Trophoblast cell (in vitro differentiated cells and primary cell): ENCODE results near the gene MT1G.

Experiments used
- DNase-seq, 2 donors: peaks; one replicate each; pipeline ENCODE4 v3.0.0-alpha.2; 2016
- H2AFZ ChIP-seq: 2 replicates; pipeline ENCODE4 v1.6.1; 2013; ENCODE audit warnings: low read length, moderate library complexity, mild to moderate bottlenecking; ENCODE audit not compliant: insufficient read depth, poor library complexity
- H2AK5ac ChIP-seq: 2 replicates; pipeline ENCODE4 v1.6.1; 2013; ENCODE audit warnings: mild to moderate bottlenecking, low read length
- H2BK120ac ChIP-seq: 2 replicates; pipeline ENCODE4 v1.6.1; 2013; ENCODE audit warnings: low read length, mild to moderate bottlenecking, moderate library complexity; ENCODE audit not compliant: insufficient read depth, poor library complexity
- H2BK12ac ChIP-seq: 2 replicates; pipeline ENCODE4 v1.6.1; 2013; ENCODE audit warnings: mild to moderate bottlenecking, low read length, moderate library complexity
- H2BK5ac ChIP-seq: 2 replicates; pipeline ENCODE4 v1.6.1; 2013; ENCODE audit warnings: low read length, low read depth, moderate library complexity, mild to moderate bottlenecking; ENCODE audit not compliant: poor library complexity
- H3K14ac ChIP-seq: 2 replicates; pipeline ENCODE4 v1.6.1; 2013; ENCODE audit warnings: mild to moderate bottlenecking, low read length
- H3K18ac ChIP-seq: 2 replicates; pipeline ENCODE4 v1.6.1; 2013; ENCODE audit warnings: mild to moderate bottlenecking, low read length
- H3K23ac ChIP-seq: 2 replicates; pipeline ENCODE4 v1.6.1; 2013; ENCODE audit warnings: low read length
- H3K27ac ChIP-seq: 2 replicates; pipeline ENCODE4 v1.5.1; 2013; ENCODE audit warnings: low read depth, mild to moderate bottlenecking, inconsistent platforms, low read length, moderate library complexity
- H3K27me3 ChIP-seq: 2 replicates; pipeline ENCODE4 v1.6.1; 2013; ENCODE audit warnings: inconsistent platforms, mild to moderate bottlenecking, low read length, moderate library complexity; ENCODE audit not compliant: insufficient read depth
- H3K36me3 ChIP-seq, 2 experiments: 1 replicate in 1 of 2; 2 replicates in 1 of 2; pipeline ENCODE4 v1.6.1; 2013; ENCODE audit warnings: low read length in 2 of 2, mild to moderate bottlenecking in 2 of 2, moderate library complexity in 1 of 2; ENCODE audit not compliant: insufficient read depth in 2 of 2, control insufficient read depth in 1 of 2
- H3K4ac ChIP-seq: 2 replicates; pipeline ENCODE4 v1.6.1; 2013; ENCODE audit warnings: low read depth, mild to moderate bottlenecking, low read length, moderate library complexity
- H3K4me1 ChIP-seq, 2 experiments: 1 replicate in 1 of 2; 2 replicates in 1 of 2; pipeline ENCODE4 v1.6.1; 2013; ENCODE audit warnings: low read length in 2 of 2, mild to moderate bottlenecking in 2 of 2, moderate library complexity in 1 of 2; ENCODE audit not compliant: insufficient read depth in 2 of 2, control insufficient read depth in 1 of 2
- H3K4me2 ChIP-seq: 2 replicates; pipeline ENCODE4 v1.6.1; 2013; ENCODE audit warnings: inconsistent platforms, mild to moderate bottlenecking, low read length, moderate library complexity
- H3K4me3 ChIP-seq: 2 replicates; pipeline ENCODE4 v1.5.1; 2013; ENCODE audit warnings: mild to moderate bottlenecking, low read depth, low read length, inconsistent platforms
- H3K79me1 ChIP-seq: one replicate; pipeline ENCODE4 v1.6.1; 2013; ENCODE audit warnings: low read length
- H3K79me2 ChIP-seq: 2 replicates; pipeline ENCODE4 v1.6.1; 2013; ENCODE audit warnings: low read length, mild to moderate bottlenecking; ENCODE audit not compliant: control insufficient read depth, insufficient read depth, poor library complexity
- H3K9ac ChIP-seq: 2 replicates; pipeline ENCODE4 v1.6.1; 2013; ENCODE audit warnings: mild to moderate bottlenecking, low read length
- H3K9me3 ChIP-seq: 2 replicates; pipeline ENCODE4 v1.6.1; 2013; ENCODE audit warnings: low read depth, mild to moderate bottlenecking, control low read depth, inconsistent platforms, low read length; ENCODE audit not compliant: insufficient read depth
- H4K12ac ChIP-seq: 2 replicates; pipeline ENCODE4 v1.6.1; 2013; ENCODE audit warnings: low read depth, mild to moderate bottlenecking, low read length, moderate library complexity
- H4K8ac ChIP-seq: 2 replicates; pipeline ENCODE4 v1.6.1; 2013; ENCODE audit warnings: low read depth, mild to moderate bottlenecking, low read length, moderate library complexity
- H4K91ac ChIP-seq: one replicate; pipeline ENCODE4 v1.6.1; 2013; ENCODE audit warnings: low read depth, mild to moderate bottlenecking, low read length, moderate library complexity
- WGBS: extraction: QIAGEN DNeasy Blood & Tissue Kit; methylation state at CpG from one replicate; pipeline ENCODE4 v1.1.7; 2013; ENCODE audit warnings: missing lambda C conversion rate; ENCODE audit not compliant: insufficient read length, insufficient coverage; ENCODE audit errors: extremely low coverage; 5-methylcytosine and 5-hydroxymethylcytosine counted together

MT1G gene

DNA sequence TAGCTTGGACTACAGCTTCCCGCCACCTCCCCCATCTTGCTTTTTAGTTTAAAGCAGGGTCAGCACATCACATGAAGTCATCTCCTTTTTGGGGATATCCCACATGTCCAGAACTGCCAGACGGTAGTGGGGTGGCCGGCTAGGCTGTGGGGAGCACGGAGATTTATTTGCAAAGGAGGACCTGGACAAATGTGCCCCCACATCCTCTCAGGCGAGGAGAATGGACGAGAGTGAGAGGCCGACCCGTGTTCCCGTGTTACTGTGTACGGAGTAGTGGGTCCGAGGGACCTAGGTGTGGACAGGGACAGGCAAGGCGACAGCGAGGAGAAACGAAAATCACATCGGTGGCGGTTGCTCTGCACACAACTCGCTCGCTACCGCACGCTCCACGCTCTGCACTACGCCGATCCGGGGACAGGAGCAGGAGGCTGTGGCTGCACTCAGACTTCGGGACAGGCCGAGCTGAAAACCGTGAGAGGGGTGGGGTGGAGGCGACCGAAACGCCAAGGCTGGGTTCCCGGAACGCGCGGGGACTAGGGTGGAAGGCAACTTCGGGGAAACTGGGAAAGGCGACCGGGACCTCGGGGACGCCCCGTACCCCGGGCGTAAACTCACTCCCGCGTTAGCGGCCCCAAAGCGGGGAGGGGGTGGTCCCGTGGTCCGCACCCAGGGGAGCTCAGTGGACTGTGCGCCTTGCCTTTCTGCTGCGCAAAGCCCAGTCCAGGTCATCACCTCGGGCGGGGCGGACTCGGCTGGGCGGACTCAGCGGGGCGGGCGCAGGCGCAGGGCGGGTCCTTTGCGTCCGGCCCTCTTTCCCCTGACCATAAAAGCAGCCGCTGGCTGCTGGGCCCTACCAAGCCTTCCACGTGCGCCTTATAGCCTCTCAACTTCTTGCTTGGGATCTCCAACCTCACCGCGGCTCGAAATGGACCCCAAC, 29.8 kb downstream of the MT1G start, which contains the start of gene MT1A:
TSS of gene MT1A (plus strand) at position 853 of the 937 bp plus-strand sequence. CDS start at position 926, 73 bp downstream.
- Histone ChIP-seq H2BK120ac (no peak within 1 kb of the TSS), H3K36me3 (no peaks in the 10 kb centered on the region), H3K23ac (no peak within 1 kb of the TSS), H4K12ac (no peak within 1 kb of the TSS), H3K79me1 (no peaks in the 10 kb centered on the region), H4K91ac (no peak within 1 kb of the TSS), H3K4ac (no peak within 1 kb of the TSS), H2BK5ac (no peak within 1 kb of the TSS), H3K4me3 (peak within 1 kb of the TSS; percentile 14), H3K4me1 (peaks cover 0 to 5% of the 10 kb centered on the region in 2 experiments), H3K14ac (no peak within 1 kb of the TSS), H3K9me3 (peaks cover 11% of the 10 kb centered on the region), H3K79me2 (no peaks in the 10 kb centered on the region), H4K8ac (no peak within 1 kb of the TSS), H3K9ac (no peak within 1 kb of the TSS), H2BK12ac (no peak within 1 kb of the TSS), H3K18ac (no peak within 1 kb of the TSS), H2AK5ac (no peak within 1 kb of the TSS), H3K4me2 (peak within 1 kb of the TSS; percentile 32), H2AFZ (no peak within 1 kb of the TSS), H3K27ac (no peak within 1 kb of the TSS), H3K27me3 (peaks cover 89% of the 10 kb centered on the region)
- WGBS, result no CpG with 5 or more reads among the region's 68 CpGs
- DNase-seq, result peak; percentile 60 to 71

DNA sequence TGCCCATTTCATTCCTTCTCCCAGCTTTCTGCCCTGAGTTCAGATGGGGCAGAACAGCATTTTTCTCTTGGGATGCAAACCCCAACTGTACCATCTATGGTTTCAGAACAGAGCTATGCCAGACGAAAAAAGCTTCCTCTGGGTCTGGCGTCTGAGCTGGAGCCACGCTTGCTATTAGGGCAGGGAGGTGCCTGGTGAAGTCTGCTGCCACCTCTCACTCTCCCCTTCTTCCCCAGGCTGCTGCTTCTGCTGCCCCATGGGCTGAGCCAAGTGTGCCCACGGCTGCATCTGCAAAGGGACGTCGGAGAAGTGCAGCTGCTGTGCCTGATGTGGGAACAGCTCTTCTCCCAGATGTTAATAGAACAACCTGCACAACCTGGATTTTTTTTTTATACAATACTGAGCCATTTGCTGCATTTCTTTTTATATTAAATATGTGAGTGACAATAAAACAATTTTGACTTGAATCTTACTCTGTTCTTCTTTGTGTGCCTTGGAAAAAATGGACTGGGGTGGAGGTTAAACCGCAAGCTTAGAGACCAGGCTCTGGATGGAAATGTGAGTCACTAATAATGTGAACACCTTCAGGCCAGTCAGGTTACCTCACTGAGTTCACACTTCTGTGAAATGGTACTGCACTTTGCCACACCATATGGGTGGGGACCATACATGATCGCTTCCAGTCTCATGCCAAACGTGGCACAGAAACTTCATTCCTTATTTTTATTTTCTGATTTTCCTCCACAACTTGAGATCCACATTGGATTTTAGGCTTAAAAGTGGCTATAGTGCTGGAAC, 31.1 kb downstream of the MT1G start:
- Histone ChIP-seq H3K9me3 (peaks cover 11% of the 10 kb centered on the region), H3K18ac (no peak overlapping the region), H4K8ac (no peak overlapping the region), H3K23ac (no peak overlapping the region), H2BK12ac (no peak overlapping the region), H3K4me1 (peaks cover 0 to 9% of the 10 kb centered on the region in 2 experiments), H4K91ac (no peak overlapping the region), H4K12ac (no peak overlapping the region), H3K36me3 (no peaks in the 10 kb centered on the region), H2BK5ac (no peak overlapping the region), H3K4me2 (no peak overlapping the region), H3K4ac (no peak overlapping the region), H3K79me2 (no peaks in the 10 kb centered on the region), H3K4me3 (no peak overlapping the region), H3K79me1 (no peaks in the 10 kb centered on the region), H3K27me3 (peaks cover 89% of the 10 kb centered on the region), H2BK120ac (no peak overlapping the region), H2AK5ac (no peak overlapping the region), H2AFZ (no peak overlapping the region), H3K27ac (no peak overlapping the region), H3K14ac (no peak overlapping the region), H3K9ac (no peak overlapping the region)
- WGBS, result no CpG with 5 or more reads among the region's 9 CpGs
- DNase-seq, result peak in 1 of 2 donors; percentile 18

DNA sequence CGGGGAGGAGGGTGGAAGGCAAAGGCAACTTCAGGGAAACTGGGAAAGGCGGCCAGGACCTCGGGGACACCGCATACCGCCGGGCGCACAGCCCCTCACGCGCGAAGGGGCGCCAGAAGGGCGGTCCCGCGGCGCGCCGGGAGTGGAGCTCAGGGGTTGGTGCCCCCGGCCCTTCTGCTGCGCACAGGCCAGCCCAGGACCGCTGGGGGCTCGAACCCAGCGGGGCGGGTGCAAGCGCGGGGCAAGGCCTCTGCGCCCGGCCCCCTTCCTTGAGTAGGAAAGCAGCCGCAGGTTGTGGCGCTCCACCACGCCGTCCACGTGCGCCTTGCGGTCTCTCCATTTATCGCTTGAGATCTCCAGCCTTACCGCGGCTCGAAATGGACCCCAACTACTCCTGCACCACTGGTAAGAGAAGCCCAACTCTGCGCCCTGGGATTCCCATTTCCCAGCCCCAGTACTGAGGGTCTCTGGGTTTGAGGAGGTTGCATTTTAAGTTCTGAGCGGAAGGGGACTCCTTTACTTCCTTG, 32.4 kb downstream of the MT1G start:
- Histone ChIP-seq H2BK120ac (no peak overlapping the region), H2BK12ac (no peak overlapping the region), H3K14ac (no peak overlapping the region), H4K12ac (no peak overlapping the region), H2AFZ (no peak overlapping the region), H4K8ac (no peak overlapping the region), H3K4me3 (no peak overlapping the region), H4K91ac (no peak overlapping the region), H3K79me2 (no peaks in the 10 kb centered on the region), H3K79me1 (no peaks in the 10 kb centered on the region), H3K4me1 (peaks cover 0 to 9% of the 10 kb centered on the region in 2 experiments), H3K27ac (no peak overlapping the region), H3K9me3 (peaks cover 12% of the 10 kb centered on the region), H2AK5ac (no peak overlapping the region), H3K4me2 (no peak overlapping the region), H3K27me3 (peaks cover 89% of the 10 kb centered on the region), H3K18ac (no peak overlapping the region), H3K36me3 (no peaks in the 10 kb centered on the region), H3K4ac (no peak overlapping the region), H3K9ac (no peak overlapping the region), H2BK5ac (no peak overlapping the region), H3K23ac (no peak overlapping the region)
- no peak for DNase-seq
- WGBS, result no CpG with 5 or more reads among the region's 40 CpGs

DNA sequence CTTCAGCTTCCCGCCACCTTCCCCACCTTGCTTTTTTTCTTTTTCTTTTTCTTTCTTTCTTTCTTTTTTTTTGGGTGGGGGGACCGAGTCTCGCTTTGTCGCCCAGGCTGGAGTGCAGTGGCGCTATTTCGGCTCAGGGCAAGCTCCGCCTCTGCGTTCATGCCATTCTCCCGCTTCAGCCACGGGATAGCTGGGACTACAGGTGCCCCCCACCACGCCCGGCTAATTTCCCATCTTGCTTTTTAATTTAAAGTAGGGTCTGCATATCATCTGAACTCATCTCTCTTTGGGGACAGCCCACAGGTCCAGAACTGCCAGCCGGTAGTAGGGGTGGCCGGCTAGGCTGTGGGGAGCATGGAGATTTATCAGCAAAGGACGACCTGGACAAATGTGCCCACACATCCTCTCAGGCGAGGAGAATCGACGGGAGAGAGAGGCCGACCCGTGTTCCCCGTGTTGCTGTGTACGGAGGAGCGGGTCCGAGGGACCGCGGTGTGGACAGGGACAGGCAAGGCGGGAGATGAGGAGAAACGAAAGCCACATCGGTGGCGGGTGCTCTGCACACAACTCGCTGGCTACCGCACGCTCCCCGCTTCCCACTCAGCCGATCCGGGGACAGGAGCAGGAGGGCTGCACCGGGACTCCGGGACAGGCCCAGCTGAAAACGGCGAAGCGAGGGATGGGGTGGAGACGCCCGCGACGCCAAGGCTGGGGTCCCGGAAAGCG, 33.0 kb downstream of the MT1G start:
- H2AFZ ChIP-seq, result no peak overlapping the region
- H2BK12ac ChIP-seq, result no peak overlapping the region
- H2BK120ac ChIP-seq, result no peak overlapping the region
- no peak overlapping the region for H3K4me3 ChIP-seq
- H3K79me1 ChIP-seq, result no peaks in the 10 kb centered on the region
- no peak overlapping the region for H3K14ac ChIP-seq
- H3K27me3 ChIP-seq, result peaks cover 89% of the 10 kb centered on the region
- H3K4ac ChIP-seq, result no peak overlapping the region
- H3K36me3 ChIP-seq, result no peaks in the 10 kb centered on the region
- H4K91ac ChIP-seq, result no peak overlapping the region
- H3K4me1 ChIP-seq, result peaks cover 0 to 9% of the 10 kb centered on the region in 2 experiments
- no peak for DNase-seq
- no peak overlapping the region for H4K8ac ChIP-seq
- H3K9ac ChIP-seq, result no peak overlapping the region
- no peak overlapping the region for H3K27ac ChIP-seq
- peaks cover 12% of the 10 kb centered on the region for H3K9me3 ChIP-seq
- H3K79me2 ChIP-seq, result no peaks in the 10 kb centered on the region
- H2AK5ac ChIP-seq, result no peak overlapping the region
- WGBS, result no CpG with 5 or more reads among the region's 47 CpGs
- H2BK5ac ChIP-seq, result no peak overlapping the region
- no peak overlapping the region for H3K23ac ChIP-seq
- H3K18ac ChIP-seq, result no peak overlapping the region
- H3K4me2 ChIP-seq, result no peak overlapping the region
- H4K12ac ChIP-seq, result no peak overlapping the region
